ENCODE results near the gene MED10. TPM values are rescaled to one million over a fixed set of nuclear protein-coding genes. Genes with fewer than 3 reads are reported as not detected.

MED10 gene
- total RNA-seq, 4 donors from 2014 or later: 14.6 to 29.7 (median 25.7) TPM

DNA sequence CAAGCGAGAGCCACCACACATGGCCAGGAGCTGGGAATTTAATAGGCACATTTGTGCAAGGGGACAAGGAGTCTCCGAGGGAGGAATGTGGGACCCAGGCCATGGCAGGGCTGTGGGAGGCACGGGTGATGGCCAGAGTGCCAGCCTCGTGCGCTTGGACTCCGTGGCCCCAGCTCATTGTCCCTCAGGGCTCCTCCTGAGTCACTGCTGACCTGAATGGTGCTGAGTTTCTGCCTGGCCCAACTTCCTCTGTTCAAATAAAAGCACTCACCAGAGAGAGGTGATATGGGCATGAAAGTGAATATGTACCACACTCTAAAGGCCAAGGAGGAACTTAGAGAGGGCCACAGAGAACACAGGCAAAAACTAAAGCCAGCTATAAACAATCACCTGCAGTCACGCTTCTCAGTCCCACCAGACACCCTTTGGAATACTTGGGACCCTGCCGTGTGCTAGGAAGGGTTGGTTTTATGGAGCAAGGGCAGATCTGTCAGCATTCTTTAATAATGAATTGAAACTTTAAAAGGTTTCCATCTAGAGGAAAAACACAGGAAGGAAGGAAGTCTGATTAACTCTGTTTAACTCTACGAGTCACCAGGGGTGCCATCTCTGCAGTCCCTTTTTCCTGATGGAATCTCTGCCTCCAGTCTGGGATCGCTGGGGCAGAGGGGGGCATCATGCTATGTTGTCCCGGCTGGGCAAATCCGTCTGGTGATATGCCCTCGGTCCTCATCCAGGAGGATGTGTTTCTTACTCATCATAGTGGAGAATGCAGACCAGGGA lies 45.2 kb upstream of the MED10 start:
- 65 to 71% methylated on average over 10 to 13 of the region's 13 CpGs for WGBS, 2 donors
- intact Hi-C loops (cut with DNase I): no loop called here
- DNase-seq: no peak
- H3K9me3 ChIP-seq: no peaks in the 10 kb centered on the region
- no peaks in the 10 kb centered on the region for H3K36me3 ChIP-seq
- no peaks in the 10 kb centered on the region for H3K4me1 ChIP-seq
- no peaks in the 10 kb centered on the region for H3K27me3 ChIP-seq
- no peak overlapping the region for H3K4me3 ChIP-seq (replicated peaks in 1 of 3)
- TF ChIP-seq, protein P1, sequence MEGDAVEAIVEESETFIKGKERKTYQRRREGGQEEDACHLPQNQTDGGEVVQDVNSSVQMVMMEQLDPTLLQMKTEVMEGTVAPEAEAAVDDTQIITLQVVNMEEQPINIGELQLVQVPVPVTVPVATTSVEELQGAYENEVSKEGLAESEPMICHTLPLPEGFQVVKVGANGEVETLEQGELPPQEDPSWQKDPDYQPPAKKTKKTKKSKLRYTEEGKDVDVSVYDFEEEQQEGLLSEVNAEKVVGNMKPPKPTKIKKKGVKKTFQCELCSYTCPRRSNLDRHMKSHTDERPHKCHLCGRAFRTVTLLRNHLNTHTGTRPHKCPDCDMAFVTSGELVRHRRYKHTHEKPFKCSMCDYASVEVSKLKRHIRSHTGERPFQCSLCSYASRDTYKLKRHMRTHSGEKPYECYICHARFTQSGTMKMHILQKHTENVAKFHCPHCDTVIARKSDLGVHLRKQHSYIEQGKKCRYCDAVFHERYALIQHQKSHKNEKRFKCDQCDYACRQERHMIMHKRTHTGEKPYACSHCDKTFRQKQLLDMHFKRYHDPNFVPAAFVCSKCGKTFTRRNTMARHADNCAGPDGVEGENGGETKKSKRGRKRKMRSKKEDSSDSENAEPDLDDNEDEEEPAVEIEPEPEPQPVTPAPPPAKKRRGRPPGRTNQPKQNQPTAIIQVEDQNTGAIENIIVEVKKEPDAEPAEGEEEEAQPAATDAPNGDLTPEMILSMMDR (IDR thresholded peaks at IDR 0.05): no peak
- TF ChIP-seq POLR2A (IDR thresholded peaks at IDR 0.05): no peak
- no peak overlapping the region for H3K27ac ChIP-seq

DNA sequence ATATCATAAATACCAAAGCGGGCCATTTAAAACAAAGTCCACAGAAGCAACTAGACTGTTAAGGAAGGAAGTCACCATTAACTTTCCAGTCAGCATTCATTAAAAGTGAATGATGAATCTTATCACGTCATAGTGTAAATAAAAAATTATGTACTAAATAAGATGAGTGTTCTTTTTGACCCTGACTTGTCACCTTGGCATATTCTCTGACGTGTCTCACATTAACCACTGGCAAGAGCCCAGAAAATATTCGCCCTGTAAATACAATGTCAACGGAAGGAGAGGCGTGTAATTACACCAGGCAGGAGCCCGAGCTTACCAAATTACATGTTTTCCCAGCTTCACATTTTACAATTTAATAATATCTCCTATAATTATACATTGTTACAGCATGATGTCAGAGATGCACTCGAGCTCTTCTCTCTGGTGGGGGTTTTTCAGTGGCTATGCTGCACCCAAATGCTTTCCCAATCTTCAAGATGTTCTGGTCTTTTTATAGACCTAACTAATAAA lies 41.0 kb upstream of the MED10 start:
- H3K27ac ChIP-seq: no peak overlapping the region

DNA sequence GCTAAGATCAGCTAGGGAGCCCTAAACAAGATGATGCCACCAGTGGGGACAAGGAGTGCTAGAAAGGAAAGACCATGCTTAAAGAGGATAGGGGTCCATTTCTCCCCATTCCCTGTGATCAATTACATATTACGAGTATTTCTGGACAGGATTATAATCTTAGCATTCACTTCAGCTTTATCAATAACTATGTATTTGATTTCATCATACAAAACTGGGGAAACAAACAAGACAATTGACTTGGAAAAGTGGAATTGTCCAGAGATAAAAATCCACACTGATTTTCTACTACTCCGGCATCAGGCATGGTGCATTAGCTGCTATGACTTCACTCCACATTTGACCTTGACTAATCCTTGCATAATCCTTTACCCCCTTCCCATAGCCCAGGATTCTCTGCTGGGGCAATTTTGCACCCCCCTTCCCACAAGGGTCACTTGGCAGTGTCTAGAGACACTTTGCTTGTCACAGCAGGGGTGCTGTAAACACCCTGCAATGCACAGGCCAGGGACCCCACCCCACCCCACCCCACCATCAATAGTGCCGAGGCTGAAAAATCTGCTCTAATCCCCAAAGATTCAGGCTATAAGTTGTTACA lies 40.4 kb upstream of the MED10 start:
- TF ChIP-seq, protein P1 (IDR thresholded peaks at IDR 0.05): no peak
- TF ChIP-seq POLR2A (IDR thresholded peaks at IDR 0.05): no peak
- 81 to 87% methylated on average over 3 of the region's 3 CpGs for WGBS, 2 donors
- Histone ChIP-seq H3K27me3 (no peaks in the 10 kb centered on the region), H3K9me3 (no peaks in the 10 kb centered on the region), H3K4me3 (replicated peaks in 1 of 3) (no peak overlapping the region), H3K36me3 (no peaks in the 10 kb centered on the region), H3K4me1 (no peaks in the 10 kb centered on the region), H3K27ac (no peak overlapping the region)
- intact Hi-C loops (cut with DNase I): no loop called here
- DNase-seq: no peak

More for the DNA sequence above, 41.0 kb upstream of the MED10 start:
- Histone ChIP-seq H3K36me3 (no peaks in the 10 kb centered on the region), H3K27me3 (no peaks in the 10 kb centered on the region), H3K4me1 (no peaks in the 10 kb centered on the region), H3K9me3 (no peaks in the 10 kb centered on the region), H3K4me3 (replicated peaks in 1 of 3) (no peak overlapping the region)
- DNase-seq: no peak
- 58 to 59% methylated on average over 8 of the region's 8 CpGs for WGBS, 2 donors
- no peak for TF ChIP-seq POLR2A (IDR thresholded peaks at IDR 0.05)
- TF ChIP-seq, protein P1 (IDR thresholded peaks at IDR 0.05): no peak
- intact Hi-C loops (cut with DNase I): no loop called here

DNA sequence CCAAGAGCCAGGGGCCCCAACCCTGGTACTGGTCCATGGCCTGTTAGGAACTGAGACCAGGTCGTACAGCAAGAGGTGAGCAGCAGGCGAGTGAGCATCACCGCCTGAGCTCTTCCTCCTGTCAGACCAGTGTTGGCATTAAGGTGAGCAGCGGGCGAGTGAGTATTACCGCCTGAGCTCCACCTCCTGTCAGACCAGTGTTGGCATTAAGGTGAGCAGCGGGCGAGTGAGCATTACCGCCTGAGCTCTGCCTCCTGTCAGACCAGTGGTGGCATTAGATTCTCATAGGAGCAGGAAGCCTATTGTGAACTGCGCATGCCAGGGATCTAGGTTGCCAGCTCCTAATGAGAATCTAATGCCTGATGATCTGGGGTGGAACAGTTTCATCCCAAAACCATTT lies 39.3 kb upstream of the MED10 start:
- TF ChIP-seq, protein P1 (IDR thresholded peaks at IDR 0.05): no peak
- TF ChIP-seq POLR2A (IDR thresholded peaks at IDR 0.05): no peak
- Histone ChIP-seq H3K4me3 (replicated peaks in 1 of 3) (no peak overlapping the region), H3K9me3 (no peaks in the 10 kb centered on the region), H3K36me3 (no peaks in the 10 kb centered on the region), H3K4me1 (no peaks in the 10 kb centered on the region), H3K27ac (no peak overlapping the region), H3K27me3 (no peaks in the 10 kb centered on the region)
- no peak for DNase-seq
- WGBS, 2 donors: 93 to 95% methylated on average over 9 to 10 of the region's 10 CpGs
- intact Hi-C loops (cut with DNase I): no loop called here

DNA sequence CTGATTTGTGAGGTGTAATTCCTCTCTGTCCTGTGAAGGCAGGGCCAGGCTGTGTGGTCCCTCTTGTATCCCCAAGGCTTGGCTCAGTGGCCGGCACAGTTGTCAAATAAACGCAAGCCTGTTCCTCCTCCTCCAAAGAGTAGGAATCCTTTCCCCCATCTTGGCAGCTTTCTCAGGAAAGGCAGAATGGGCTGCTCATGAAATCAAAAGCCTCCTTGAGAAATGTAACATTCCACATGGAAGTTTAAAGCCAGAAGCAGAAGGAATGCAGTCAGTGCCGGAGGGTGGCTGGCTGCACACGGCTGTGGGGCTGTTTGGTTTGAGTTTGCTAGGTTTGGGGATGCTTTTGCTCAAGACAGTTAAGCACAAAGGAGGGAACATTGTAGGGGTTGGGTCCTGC lies 34.5 kb upstream of the MED10 start:
- H3K4me1 ChIP-seq: no peaks in the 10 kb centered on the region

More for the DNA sequence above, 34.5 kb upstream of the MED10 start:
- no peak for TF ChIP-seq POLR2A (IDR thresholded peaks at IDR 0.05)
- TF ChIP-seq, protein P1 (IDR thresholded peaks at IDR 0.05): no peak
- DNase-seq: no peak
- Histone ChIP-seq H3K36me3 (no peaks in the 10 kb centered on the region), H3K9me3 (no peaks in the 10 kb centered on the region), H3K27ac (no peak overlapping the region), H3K4me3 (replicated peaks in 1 of 3) (no peak overlapping the region), H3K27me3 (no peaks in the 10 kb centered on the region)
- intact Hi-C loops (cut with DNase I): no loop called here
- 34 to 46% methylated on average over 4 of the region's 4 CpGs for WGBS, 2 donors

Data from thyroid gland (tissue), 4 donors.